ENCODE results near the gene KDM5B.

KDM5B gene

DNA sequence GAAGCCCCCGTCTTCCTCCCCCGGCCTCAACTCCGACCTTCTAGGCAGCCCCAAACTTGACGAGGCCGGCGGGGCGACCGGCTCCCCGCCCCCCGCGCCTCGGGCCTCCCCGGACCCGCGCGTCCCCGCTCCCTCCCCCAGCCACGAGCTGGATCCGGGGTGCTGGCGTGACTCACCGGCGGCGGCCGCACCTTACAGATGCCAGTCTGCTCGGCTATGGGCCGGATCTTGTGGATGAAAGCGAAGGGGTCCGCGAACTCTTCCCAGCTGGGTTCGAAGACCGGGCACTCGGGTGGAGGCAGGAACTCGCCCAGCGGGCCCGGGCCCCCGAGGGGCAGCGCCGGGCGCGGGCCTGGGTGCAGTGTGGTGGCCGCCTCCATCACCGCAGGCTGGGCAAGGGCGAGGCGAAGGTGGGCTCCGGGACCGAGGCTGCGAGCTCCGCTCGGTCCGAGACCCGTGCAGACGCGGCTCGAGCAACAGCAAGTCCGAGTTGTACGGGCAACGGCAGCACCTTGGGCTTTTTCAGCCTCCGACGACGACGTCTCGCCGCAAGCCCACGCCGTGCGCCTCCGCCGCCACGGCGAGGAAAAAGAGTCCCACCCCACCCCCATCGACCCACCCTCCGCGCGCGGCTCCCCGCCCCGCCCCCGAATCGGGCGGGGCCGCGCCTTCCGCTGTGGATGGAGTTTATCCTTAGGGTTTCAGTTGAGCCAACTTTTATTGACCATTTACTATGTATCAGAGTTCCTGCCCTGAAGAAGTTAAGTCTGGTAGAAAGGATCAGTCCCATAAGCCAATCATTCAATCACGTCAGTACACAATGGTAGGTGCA is at the start of gene KDM5B:
Gene KDM5B, minus strand, starts transcription at position 496 of the 832 bp plus-strand sequence. Its CDS starts 116 bp downstream, at position 380.
- TF ChIP-seq, protein P1, sequence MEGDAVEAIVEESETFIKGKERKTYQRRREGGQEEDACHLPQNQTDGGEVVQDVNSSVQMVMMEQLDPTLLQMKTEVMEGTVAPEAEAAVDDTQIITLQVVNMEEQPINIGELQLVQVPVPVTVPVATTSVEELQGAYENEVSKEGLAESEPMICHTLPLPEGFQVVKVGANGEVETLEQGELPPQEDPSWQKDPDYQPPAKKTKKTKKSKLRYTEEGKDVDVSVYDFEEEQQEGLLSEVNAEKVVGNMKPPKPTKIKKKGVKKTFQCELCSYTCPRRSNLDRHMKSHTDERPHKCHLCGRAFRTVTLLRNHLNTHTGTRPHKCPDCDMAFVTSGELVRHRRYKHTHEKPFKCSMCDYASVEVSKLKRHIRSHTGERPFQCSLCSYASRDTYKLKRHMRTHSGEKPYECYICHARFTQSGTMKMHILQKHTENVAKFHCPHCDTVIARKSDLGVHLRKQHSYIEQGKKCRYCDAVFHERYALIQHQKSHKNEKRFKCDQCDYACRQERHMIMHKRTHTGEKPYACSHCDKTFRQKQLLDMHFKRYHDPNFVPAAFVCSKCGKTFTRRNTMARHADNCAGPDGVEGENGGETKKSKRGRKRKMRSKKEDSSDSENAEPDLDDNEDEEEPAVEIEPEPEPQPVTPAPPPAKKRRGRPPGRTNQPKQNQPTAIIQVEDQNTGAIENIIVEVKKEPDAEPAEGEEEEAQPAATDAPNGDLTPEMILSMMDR (IDR thresholded peaks at IDR 0.05; ENCODE audit: borderline replicate concordance, extremely low read depth, low read length, poor library complexity, severe bottlenecking): no peak
- peak; percentile 97 for TF ChIP-seq EZH2 (IDR thresholded peaks at IDR 0.05; ENCODE audit: borderline replicate concordance, low read depth, low read length, severe bottlenecking)
- Histone ChIP-seq H3K4me2 (ENCODE audit: insufficient read depth, low read length) (peak within 1 kb of the TSS; percentile 59), H3K27me3 (ENCODE audit: insufficient read depth, low read length, poor library complexity) (peaks cover 90% of the 10 kb centered on the region), H3K9me3 (ENCODE audit: insufficient read depth, low read length, severe bottlenecking) (no peaks in the 10 kb centered on the region), H3K79me2 (ENCODE audit: insufficient read depth, low read length) (no peaks in the 10 kb centered on the region), H2AFZ (ENCODE audit: low read depth, low read length) (no peak within 1 kb of the TSS), H3K36me3 (ENCODE audit: insufficient read depth, low read length) (no peaks in the 10 kb centered on the region), H4K20me1 (ENCODE audit: insufficient read depth, low read length) (0 out of 2 replicates have a peak, but pooled peaks cover 3% of the 10 kb centered on the region), H3K27ac (ENCODE audit: low read length) (no peak within 1 kb of the TSS), H3K9ac (ENCODE audit: low read depth, low read length) (peak within 1 kb of the TSS; percentile 12; the same call in 1 of the 2 replicates), H3K4me1 (ENCODE audit: insufficient read depth, low read length) (peaks cover 16% of the 10 kb centered on the region), H3K4me3 (ENCODE audit: low read depth in 1 of 2, low read length in 2 of 2) (peak within 1 kb of the TSS in 1 of 2 experiments; percentile 46; a peak in 2 of 4 replicates)
- ATAC-seq (ENCODE audit: insufficient read depth, low read depth) (peak; percentile 47; the same call in 2 of the 3 replicates), DNase-seq (peak; percentile 17)

DNA sequence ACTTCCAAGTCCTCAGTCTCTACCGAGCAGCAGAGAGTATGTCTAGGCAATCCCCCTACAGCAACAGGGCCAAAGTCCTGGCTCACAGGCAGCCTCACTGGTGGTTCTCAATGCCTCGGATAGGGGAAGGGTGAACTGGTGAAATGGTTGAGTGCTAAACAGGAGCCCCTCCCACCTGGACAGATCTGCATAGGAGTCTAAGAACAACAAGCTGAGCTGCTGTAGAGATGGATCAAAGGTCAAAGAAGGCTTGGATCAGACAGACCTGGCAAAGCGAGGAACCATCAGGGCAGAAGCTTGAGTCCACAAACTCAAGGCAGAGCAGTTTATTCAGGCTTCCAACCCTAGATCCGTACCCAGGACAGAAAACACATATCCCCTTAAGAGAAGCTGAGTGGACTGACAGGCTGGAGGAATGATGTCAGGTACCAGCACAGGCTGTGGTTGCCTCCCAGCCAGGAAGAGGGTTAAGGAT is 49.0 kb upstream of the KDM5B start:
- no peak overlapping the region for H2AFZ ChIP-seq (ENCODE audit: low read depth, low read length)
- H4K20me1 ChIP-seq (ENCODE audit: insufficient read depth, low read length): no peaks in the 10 kb centered on the region
- DNase-seq (no peak), ATAC-seq (ENCODE audit: insufficient read depth, low read depth) (no peak)
- H3K9ac ChIP-seq (ENCODE audit: low read depth, low read length): no peak overlapping the region
- H3K4me1 ChIP-seq (ENCODE audit: insufficient read depth, low read length): no peaks in the 10 kb centered on the region
- no peak overlapping the region for H3K4me3 ChIP-seq (ENCODE audit: low read depth in 1 of 2, low read length in 2 of 2)
- no peaks in the 10 kb centered on the region for H3K36me3 ChIP-seq (ENCODE audit: insufficient read depth, low read length)
- peaks cover 7% of the 10 kb centered on the region for H3K27me3 ChIP-seq (ENCODE audit: insufficient read depth, low read length, poor library complexity)
- H3K9me3 ChIP-seq (ENCODE audit: insufficient read depth, low read length, severe bottlenecking): no peaks in the 10 kb centered on the region
- no peak for TF ChIP-seq EZH2 (IDR thresholded peaks at IDR 0.05; ENCODE audit: borderline replicate concordance, low read depth, low read length, severe bottlenecking)
- TF ChIP-seq, protein P1 (IDR thresholded peaks at IDR 0.05; ENCODE audit: borderline replicate concordance, extremely low read depth, low read length, poor library complexity, severe bottlenecking): no peak
- H3K27ac ChIP-seq (ENCODE audit: low read length): no peak overlapping the region
- H3K79me2 ChIP-seq (ENCODE audit: insufficient read depth, low read length): no peaks in the 10 kb centered on the region
- H3K4me2 ChIP-seq (ENCODE audit: insufficient read depth, low read length): no peak overlapping the region

DNA sequence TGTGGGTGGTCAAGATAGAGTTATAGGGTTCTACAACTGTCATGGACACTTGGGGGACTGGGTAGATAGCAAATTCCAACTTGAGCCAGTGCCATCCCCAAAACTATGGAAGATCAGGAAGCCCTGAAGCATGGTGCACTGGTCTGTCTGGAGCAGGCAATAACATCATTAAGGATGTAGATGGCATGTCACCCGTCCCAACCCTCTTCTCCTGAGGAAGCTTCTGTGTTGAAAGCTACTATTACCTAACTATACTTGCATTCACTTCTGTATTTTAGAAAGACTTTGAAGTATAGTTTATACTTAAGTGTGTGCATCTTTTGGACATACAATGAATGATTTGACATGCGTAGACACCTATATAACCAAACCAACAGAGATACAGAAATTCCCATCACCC is 47.8 kb upstream of the KDM5B start:
- Histone ChIP-seq H3K9me3 (ENCODE audit: insufficient read depth, low read length, severe bottlenecking) (no peaks in the 10 kb centered on the region), H3K79me2 (ENCODE audit: insufficient read depth, low read length) (no peaks in the 10 kb centered on the region), H3K9ac (ENCODE audit: low read depth, low read length) (no peak overlapping the region), H3K27ac (ENCODE audit: low read length) (no peak overlapping the region), H3K4me1 (ENCODE audit: insufficient read depth, low read length) (no peaks in the 10 kb centered on the region), H3K4me2 (ENCODE audit: insufficient read depth, low read length) (no peak overlapping the region), H3K36me3 (ENCODE audit: insufficient read depth, low read length) (no peaks in the 10 kb centered on the region), H2AFZ (ENCODE audit: low read depth, low read length) (no peak overlapping the region), H4K20me1 (ENCODE audit: insufficient read depth, low read length) (no peaks in the 10 kb centered on the region), H3K27me3 (ENCODE audit: insufficient read depth, low read length, poor library complexity) (no peaks in the 10 kb centered on the region), H3K4me3 (ENCODE audit: low read depth in 1 of 2, low read length in 2 of 2) (no peak overlapping the region)
- ATAC-seq (ENCODE audit: insufficient read depth, low read depth) (no peak), DNase-seq (no peak)
- TF ChIP-seq, protein P1 (IDR thresholded peaks at IDR 0.05; ENCODE audit: borderline replicate concordance, extremely low read depth, low read length, poor library complexity, severe bottlenecking): no peak
- TF ChIP-seq EZH2 (IDR thresholded peaks at IDR 0.05; ENCODE audit: borderline replicate concordance, low read depth, low read length, severe bottlenecking): no peak
